SIG-M5 treated with dmso at 0.1 percent for 504 hours (cell line): ENCODE measurements around the gene SDC1.
A peak's percentile ranks its signal among the peaks of the same experiment; 100 is the strongest.

Experiments
- DNase-seq: peaks from one replicate; lab custom pipeline; 2025; ENCODE audit not compliant: unreplicated experiment; lab: John Stamatoyannopoulos, UW

Gene SDC1

DNA sequence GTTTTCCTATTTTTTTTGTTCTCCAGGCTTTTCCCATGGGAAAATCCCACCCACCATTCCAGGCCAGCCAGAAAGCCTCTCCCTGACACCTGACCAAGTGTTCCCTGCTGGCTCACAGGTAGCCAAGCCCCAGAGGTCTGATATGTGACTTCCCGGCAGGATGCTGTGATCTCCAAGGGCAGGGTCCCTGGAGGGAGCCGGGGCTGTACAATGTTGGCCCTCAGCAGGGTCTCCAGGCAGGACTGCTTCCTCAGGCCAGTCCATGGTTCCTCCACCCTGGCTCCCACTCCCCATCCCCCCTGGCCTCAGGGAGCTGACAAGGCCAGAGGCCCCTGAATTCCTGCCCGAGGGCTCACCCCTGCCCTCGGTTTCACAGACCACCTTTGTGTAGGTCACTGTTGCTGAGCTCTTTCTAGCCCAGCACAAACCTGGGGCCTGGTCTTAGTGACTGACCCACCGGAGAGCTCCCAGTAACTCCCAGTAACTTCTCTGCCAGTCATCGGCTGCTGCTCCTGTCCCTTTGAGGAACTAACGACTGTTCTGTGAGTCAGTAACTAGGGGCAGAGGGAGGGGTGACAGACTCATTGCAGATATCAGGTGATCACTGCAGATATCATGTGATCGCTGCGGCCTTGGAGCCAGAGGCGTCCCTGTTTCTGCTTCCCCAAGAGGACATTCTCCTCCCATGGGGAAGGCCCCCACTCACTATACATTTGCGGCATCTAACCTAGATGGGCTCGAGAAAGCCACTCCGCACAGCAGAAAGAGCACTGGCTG lies 38.7 kb downstream of the SDC1 start:
- DNase-seq: peak; percentile 92

DNA sequence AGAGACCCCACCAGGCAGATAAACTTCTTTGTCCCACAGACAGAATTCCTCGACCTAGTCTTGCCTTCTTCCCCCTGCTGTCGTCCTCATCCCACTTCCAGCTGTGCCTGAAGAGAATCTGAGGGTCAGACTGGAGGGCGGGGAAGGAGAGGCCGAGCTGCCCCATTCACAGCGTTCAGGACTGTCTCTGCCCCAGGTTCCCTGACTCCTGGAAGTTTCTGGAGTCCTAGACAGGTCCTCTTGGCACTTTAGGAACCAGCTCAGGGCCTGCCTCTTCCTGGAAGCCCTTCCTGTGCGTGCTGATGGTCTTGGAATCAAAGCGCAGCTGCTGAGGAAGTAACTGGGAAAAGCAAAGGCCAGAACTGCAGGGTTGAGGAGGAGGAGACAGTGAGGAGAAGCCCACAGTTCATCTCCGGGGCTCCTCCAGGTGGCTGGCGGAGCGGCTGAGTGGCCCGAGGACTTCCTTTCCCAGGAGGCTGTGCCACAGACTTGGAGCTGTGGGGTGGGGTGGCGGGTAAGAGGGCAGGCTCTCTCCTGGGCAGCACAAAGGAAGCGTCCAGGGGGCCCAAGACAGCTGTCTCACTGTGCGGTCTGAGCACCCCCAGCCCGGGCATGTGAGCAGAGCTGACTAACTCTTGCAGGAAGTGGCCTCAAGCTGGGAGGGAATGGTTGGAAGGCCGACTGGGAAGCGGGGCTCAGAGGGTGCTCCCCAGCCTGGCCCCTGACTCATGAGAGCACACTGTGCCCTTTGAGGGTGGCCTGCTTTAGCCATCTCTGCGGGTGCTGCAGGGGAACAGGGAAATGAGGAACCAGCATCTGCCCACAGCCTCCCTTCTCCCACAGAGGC lies 39.5 kb downstream of the SDC1 start:
- DNase-seq: peak; percentile 17

DNA sequence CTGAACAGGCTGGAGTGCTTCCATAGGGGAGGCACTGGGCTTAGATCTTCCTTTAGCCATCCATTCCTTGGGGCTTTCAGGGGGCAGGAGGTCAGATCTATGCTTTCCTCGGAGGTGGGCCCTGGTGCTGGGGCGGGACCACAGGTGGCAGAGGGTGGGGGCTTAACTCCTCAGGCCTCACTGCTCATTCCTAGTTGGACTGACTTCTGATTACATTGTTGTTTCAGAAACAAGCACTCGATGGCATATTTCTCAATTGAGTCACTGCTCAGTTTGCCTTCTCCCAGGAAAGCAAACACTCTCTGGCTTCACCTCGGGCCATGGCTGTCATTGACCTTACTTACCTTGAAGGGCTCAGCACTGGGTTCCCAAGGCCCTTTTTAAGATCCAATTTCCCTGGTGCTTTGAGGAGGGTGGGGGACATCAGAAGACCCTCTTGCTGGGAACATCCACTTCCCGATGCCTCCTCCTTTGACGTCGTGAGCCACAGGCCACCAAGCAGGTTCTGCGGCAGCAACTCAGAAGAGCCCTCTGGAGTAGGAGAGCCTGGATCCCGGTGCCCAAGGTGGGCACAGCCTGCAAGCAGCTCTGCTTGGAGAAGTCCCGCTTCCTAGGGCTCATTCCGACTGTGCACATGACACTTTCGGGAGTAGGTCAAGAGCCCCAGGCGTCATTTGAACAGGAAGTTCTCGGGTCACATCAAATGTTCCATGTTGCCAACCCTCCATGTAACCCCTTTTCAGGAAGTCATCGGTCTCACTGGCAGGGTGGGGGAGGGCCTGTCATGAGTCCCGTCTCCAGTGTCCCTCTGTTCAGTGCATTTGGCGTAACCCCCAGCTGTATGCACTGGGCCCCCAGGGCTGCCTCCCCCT lies 40.6 kb downstream of the SDC1 start:
- DNase-seq: peak; percentile 45

DNA sequence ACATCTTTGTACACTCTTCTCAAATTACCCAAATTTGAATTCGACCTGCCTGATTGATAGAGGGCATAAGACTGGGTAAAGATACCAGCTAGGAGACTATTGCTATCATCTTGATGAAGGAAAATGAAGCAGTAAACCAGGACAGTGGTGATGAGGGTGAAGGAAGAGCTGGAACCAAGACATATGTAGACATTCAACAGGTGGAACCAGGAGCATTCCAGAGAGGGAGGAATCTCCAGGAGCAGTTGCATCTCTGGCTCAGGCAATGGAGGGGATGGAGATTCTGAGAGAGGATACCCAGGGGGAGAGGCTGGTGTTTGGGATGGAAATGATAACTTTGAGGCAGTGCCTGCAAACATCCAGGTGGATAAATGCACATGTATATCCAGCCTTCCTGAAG lies 41.6 kb downstream of the SDC1 start:
- DNase-seq: no peak

DNA sequence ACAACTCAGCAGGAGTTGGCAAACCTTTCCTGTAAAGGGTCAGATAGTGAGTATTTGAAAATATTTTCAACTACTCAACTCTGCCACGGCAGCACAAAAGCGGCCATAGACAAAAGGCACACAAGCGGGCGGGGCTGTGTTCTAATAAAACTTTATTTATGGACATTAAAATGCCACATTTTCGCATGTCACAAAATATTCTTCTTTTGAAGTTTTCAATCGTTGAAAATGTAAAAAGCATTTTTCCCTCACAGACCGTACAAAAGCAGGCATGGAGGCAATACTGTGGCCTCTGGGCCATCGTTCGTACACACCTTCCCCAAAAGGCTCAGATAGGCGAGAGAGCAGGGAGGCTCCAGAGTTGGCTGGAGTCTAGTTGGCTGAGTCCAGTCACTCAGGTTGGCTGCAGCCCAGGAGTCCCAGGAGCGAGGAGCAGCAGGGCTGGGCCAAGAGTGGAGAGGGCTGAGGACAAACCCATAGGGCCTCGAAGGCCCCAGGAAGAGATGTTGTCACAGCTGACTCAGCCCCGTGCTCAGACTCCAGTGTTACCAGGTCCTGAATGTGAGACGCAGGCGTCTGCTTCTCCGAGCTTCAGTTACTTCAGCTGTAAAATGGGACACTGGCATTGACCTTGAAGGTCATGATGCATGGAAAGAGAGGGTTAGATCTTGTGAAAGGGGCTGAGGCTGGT lies 42.5 kb downstream of the SDC1 start:
- DNase-seq: no peak

DNA sequence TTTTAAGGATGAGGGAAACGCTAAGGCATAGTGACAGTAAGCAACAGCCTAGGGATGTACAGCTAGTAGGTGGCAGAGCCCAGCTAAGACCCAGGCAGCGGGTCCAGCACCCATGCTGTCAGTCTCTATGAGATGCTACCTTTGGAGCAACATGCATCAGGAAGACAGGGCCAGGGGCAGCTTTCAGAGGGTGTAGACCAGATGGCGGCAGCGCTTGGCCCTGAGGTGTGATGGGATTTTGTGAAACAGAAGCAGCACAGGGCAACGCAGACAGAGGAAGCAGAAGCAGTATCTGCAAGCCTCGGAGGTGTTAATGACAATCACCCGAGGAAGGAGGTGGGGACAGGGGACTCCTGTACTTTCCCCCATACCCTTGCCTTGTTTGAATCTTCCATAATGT lies 43.2 kb downstream of the SDC1 start:
- DNase-seq: no peak

DNA sequence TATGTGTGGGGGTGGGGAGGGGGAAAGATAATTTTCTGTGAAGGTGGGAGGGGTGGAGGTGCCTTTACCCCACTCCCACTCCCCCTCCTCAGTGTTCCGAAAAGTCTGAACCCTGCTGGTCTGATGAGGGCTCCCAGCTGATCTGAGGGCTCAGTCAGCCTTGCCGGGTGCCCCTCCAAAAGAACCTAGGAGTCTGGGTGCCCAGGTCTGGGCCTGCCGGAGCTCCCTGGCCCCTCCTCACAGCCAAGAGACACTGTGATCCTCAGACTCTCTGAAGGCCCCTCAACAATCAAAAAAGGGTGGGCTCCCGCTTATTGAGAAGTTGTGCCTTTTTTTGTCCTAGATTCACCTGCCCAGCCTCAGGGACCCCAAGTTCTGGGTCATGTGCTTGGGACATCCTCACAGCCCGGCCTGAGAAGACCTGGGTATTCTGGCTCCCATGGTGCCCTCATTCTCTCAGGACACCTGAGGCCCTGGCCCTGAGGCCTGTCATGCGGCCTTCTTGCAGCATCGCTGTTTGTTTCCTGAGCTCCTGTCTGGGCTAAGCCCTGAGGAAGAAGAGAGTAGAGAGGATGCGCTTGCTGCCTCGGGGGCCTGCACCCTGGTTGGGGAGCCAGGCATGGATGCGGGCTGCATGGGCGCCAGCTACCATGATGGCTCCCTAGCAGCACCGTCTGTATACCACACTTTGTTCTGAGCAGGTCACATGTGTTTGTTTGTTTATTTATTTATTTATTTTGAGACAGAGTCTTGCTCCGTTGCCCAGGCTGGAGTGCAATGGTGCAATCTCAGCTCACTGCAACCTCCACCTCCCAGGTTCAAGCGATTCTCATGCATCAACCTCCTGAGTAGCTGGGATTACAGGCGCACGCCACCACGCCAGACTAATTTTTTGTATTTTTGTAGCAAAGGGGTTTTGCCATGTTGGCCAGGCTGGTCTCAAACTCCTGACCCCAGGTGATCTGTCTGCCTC lies 44.0 kb downstream of the SDC1 start:
- DNase-seq: no peak

DNA sequence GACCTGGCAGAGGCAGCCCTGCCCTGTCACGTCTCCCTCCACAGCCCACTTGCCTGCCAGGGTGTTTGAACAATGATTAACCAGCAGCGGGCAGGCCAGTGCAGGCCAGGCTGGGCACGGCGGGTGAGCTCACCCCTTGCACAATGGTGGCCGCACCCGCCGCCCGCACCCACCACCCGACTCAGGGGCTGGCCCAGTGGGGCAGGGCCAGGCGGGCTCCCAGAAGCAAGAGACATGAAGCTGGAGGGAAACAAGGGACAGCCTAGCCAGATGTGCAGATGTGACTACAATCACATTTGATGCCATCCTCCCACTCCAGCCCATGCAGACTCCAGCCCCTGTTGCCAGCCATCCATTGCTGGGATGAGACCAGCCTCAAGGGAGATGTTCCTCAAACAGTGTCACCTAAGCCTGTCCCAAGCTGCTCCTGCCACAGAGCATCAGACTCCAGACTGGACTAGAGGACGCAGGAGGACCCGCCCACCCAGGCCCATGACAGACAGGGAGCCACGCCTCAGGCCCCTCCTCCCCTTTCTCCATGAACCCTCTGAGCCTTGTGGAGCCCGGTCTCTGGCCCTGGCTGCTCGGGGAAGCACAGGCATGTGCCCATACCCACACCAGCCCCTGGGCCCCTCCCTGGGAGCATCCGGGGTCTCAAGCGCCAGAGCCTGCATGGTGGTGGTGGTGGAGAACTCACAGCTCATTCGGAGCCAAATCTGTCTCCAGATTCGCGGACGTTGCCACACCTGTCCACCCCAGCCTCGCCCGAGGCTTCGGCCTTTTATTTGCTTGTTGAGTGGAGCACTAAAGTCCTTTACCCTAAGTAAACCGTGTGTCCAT lies 45.0 kb downstream of the SDC1 start:
- peak; percentile 7 for DNase-seq

DNA sequence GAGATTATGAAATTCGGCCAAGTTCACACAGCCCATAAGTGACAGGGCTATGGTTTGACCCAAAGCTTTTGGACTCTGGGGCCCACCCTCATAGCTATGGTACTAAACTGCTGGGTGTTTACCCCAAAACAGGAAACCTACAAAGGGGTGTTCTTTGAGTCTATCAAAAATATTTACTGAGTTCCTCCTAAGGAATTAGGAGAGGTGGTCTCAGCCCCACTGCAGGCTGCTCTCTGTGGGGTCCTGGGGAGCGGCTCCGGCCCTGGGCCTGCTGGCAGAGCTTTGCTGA lies 45.5 kb downstream of the SDC1 start:
- no peak for DNase-seq

DNA sequence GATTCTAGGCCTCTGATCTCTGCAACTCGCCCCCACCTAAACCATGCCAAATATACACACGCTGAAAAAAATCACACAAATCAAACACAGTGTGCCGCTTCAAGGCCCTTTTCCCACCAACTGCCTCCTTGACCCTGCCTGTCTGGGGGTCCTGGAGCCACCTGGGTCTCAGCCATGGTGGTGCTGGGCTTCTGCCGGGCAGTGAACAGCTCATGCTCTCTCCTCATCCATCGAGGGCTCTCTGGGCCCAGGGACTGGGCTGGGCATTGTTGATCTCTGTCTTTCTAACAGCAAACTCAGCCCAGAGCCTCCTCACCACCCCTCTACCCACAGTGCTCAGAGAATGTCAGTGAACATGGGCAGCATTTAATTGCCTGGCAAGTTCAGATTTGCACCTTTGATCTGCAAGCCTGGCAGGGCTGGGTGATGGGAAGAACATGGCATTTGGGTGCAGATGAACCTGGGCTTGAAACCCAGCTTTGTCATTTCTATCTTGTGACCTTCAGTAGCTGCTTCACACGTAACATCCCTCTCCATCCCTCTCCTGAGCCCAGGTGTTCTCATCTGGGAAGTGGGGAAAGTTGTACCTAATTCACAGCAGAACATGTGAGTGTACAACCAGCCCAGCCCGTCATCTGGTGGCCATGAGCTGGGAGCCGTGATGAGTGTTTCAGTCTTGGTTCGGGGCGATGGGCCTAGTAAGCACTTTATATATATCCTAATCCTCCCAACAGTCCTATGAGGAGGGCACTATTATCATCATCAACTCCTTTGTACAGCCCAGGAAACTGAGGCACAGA lies 46.1 kb downstream of the SDC1 start:
- no peak for DNase-seq

DNA sequence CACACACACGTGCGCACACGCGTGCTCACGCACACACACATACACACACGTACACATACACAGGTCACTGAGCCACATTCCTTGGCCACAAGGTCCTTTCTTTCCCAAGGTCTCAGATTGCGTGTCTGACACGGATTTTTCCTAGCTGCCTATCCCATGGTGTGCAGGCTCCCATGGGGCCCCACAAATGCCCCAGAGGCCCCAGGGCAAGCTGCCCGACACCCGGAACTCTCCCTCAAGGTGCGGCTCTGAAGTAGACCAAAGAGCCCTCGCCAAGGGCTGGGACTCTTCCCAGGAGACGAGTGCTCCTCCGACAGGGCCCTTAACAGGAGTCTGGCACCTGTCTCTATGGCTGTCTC lies 46.7 kb downstream of the SDC1 start:
- DNase-seq: no peak

DNA sequence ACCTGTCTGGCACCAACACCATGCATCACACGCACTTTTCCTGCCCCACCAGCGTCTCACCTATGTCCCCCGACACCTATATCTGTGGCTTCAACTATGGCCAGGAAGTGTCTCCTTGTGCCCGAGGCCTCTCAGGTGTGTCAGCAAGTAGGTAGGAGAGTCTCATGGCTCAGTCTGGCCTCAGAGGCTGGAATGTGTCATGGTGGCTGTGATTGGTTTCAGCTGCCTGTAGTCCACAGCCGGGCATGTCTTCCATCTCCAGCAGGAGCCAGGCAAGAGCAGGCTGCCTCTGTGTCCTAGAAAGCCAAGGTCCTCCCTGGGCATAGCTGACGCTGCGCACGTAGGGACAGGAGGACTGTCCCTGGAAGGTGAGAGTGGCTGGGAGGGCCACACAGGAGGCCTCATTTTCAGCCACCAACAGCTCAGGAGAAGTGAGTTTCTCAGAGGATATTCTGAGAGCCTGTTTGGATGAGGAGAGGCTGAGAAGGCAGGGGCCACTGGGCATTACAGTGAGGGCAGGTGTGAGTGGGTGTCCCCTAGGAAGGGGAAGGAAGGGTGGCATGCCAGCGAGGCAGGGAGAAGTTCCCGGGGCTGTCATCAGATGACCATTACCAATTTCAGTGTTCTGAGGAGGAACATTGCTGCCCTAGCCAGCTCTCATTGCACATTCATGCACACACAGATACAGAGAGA lies 47.2 kb downstream of the SDC1 start:
- DNase-seq: no peak

DNA sequence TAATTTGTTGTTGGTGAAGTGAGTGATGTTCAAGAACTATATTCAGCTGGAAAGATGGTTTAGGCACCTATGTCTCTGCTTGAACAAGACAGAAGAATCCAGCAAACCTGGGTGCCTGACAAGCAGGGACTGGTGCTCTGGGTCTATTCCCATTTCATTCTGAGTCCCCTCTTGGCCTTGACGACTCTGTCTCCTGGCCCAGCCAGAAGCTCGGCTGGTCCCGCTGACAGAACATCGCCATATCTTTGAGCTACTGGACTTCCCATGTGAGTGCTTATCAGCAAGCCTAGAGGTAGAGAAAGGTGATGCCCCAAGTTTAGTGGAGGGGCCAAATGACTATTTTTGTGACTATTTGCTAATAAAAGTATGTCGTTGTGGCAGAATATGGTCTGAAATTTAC lies 48.2 kb downstream of the SDC1 start:
- no peak for DNase-seq

DNA sequence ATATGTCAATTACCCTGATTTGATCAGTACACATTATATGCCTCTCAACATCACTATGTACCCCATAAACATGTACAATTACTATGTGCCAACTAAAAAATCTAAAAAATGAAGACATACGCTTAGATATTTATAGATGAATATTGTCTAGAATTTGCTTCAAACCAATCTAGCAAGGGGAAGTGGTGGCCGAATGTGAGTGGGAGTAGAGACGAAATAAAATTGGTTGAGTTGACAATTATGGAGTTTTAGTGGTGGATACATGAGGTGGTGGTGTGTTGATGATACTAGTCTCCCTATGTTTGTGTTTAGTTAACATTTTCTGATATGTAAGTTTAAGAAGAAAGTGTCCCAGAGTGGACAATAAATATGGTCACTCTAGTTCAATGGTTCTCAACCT lies 49.0 kb downstream of the SDC1 start:
- DNase-seq: no peak

DNA sequence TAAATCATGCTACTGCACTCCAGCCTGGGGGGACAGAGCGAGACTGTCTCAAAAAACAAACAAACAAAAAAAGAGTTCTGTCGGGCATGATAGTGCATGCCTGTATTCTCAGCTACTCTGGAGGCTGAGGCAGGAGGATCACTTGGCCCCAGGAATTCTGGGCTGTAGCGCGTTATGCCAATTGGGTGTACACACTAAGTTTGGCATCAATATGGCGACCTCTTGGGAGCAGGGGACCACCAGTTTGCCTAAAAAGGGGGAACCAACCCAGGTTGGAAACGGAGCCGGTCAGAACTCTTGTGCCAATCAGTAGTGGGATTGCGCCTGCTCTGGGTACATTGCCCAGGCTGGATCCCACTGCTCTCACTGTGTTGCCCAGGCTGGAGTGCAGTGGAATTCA lies 49.7 kb downstream of the SDC1 start:
- DNase-seq: no peak

DNA sequence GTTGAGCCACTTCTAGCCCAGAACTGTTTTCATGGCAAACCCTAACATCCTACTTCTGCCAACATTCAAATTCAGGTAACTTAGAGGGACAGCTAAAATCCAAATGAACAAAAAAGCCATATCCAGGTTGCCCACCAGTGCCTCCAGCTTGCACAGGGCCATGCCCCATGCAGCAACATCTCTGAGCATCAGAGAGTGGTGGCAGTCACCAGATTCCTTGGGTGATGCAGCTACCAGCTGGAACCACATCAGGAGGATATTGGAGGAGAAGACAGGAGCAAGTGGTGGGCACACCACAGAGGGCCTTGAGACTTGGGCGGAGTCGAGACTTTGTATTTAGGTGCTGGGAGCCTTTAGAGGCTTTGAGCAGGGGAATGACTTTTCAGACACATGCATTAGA lies 50.5 kb downstream of the SDC1 start:
- DNase-seq: no peak

DNA sequence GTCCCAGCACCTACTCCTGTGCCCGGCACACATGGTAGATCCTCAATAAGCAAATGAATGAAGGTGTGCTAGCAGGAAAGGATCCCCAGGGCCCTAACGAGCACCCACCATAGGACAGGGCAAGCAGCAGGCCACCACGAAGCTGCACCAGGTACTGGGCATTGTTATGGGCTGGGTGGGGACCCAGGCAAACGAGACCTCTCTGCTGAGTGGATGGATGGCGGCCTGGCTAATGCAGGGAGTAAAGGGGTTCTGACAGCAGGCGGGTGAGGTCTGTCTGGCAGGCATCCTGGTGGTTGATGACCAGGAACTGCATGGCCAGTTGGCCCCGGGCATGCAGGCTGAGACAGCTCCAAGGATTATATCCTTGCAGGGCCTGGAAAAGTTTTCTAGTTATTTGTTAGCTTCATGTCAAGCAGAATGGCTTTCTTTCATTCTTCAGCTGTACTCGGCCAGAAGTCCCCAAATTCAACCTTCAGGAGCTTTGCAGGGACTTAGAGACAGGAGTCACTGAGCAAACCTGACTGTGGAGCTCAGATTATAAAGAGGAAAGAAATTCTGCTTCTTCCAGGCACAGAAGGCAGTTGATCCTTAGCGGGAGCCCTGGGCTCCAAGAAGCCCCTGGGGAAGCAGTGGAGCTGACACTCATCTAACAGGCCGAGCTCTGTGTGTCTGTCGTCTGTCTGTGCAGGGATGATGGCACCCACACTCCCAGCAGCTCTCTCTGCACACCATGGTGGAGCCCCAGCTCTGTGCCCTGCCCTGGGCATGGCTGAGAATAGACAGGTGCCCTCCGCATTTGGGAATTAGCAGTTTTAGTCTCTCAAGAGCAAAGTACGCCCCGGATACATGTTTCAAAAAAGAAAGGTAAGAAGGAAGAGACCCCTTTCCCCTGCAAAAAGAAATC lies 51.2 kb downstream of the SDC1 start:
- no peak for DNase-seq
